ENCODE measurements around the gene TMEM154. TPM values are rescaled to one million over a fixed set of nuclear protein-coding genes. Genes with fewer than 3 reads are reported as not detected.

Gene TMEM154
- total RNA-seq, 3 donors from 2014 or later: 1.3 to 7.2 (median 5.6) TPM

- Histone ChIP-seq H3K4me1 (no peaks in the 10 kb centered on the region), H3K9me3 (peaks cover 1 to 4% of the 10 kb centered on the region in 2 donors), H3K4me3 (no peak overlapping the region), H3K27me3 (no peaks in the 10 kb centered on the region), H3K36me3 (no peaks in the 10 kb centered on the region), H3K27ac (no peak overlapping the region)
- intact Hi-C loops (cut with DNase I; ENCODE audit: low total_unique reads): loop anchor here (5.0 kb wide), 1 partner anchor 385 kb away; no protein-coding TSS in a partner anchor
- DNase-seq (ENCODE audit: low spot score in 2 of 2): no peak
- TF ChIP-seq POLR2AphosphoS5 (IDR thresholded peaks at IDR 0.05) (no peak), POLR2A (IDR thresholded peaks at IDR 0.05) (no peak)
- TF ChIP-seq, protein P1, sequence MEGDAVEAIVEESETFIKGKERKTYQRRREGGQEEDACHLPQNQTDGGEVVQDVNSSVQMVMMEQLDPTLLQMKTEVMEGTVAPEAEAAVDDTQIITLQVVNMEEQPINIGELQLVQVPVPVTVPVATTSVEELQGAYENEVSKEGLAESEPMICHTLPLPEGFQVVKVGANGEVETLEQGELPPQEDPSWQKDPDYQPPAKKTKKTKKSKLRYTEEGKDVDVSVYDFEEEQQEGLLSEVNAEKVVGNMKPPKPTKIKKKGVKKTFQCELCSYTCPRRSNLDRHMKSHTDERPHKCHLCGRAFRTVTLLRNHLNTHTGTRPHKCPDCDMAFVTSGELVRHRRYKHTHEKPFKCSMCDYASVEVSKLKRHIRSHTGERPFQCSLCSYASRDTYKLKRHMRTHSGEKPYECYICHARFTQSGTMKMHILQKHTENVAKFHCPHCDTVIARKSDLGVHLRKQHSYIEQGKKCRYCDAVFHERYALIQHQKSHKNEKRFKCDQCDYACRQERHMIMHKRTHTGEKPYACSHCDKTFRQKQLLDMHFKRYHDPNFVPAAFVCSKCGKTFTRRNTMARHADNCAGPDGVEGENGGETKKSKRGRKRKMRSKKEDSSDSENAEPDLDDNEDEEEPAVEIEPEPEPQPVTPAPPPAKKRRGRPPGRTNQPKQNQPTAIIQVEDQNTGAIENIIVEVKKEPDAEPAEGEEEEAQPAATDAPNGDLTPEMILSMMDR (IDR thresholded peaks at IDR 0.05): no peak
Observed at GRCh38 chr4:152652102-152652501, 27.7 kb downstream of the TMEM154 start.

DNA sequence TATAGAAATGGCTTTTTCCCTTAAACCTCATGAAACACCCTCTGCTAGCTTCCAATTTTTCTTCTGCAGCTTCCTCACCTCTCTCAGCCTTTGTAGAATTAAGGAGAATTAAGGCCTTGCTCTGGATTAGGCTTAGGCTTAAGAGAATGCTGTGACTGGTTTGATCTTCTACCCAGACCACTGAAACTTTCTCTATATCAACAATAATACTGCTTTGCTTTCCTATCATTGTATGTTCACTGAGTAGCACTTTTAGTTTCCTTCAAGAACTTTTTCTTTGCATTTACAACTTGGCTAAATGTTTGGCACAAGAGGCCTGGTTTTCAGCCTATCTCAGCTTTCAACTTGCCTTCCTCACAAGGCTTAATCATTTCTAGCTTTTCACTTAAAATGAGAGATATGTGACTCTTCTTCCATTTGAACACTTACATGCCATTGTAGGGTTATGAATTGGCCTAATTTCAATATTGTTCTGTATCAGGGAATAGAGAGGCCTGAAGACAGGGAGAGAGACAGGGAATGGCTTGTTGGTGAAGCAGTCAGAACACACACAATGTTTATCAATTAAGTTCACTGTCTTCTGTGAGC, 28.2 kb downstream of the TMEM154 start:
- DNase-seq (ENCODE audit: low spot score in 2 of 2): no peak
- intact Hi-C loops (cut with DNase I; ENCODE audit: low total_unique reads): loop anchor here (5.0 kb wide), 1 partner anchor 384 kb away; no protein-coding TSS in a partner anchor
- no peaks in the 10 kb centered on the region for H3K4me1 ChIP-seq
- TF ChIP-seq, protein P1 (IDR thresholded peaks at IDR 0.05): no peak
- TF ChIP-seq POLR2A (IDR thresholded peaks at IDR 0.05) (no peak), POLR2AphosphoS5 (IDR thresholded peaks at IDR 0.05) (no peak)
- H3K4me3 ChIP-seq: no peak overlapping the region
- H3K36me3 ChIP-seq: no peaks in the 10 kb centered on the region
- no peaks in the 10 kb centered on the region for H3K9me3 ChIP-seq
- no peaks in the 10 kb centered on the region for H3K27me3 ChIP-seq
- H3K27ac ChIP-seq: no peak overlapping the region

GRCh38 chr4:152646221-152646620, 33.6 kb downstream of the TMEM154 start:
- no peak for TF ChIP-seq POLR2A (IDR thresholded peaks at IDR 0.05)
- no peaks in the 10 kb centered on the region for H3K9me3 ChIP-seq
- intact Hi-C loops (cut with DNase I; ENCODE audit: low total_unique reads): no loop called here

GRCh38 chr4:152644130-152644529, 35.7 kb downstream of the TMEM154 start:
- intact Hi-C loops (cut with DNase I; ENCODE audit: low total_unique reads): no loop called here
- no peaks in the 10 kb centered on the region for H3K9me3 ChIP-seq
- no peaks in the 10 kb centered on the region for H3K4me1 ChIP-seq
- H3K36me3 ChIP-seq: no peaks in the 10 kb centered on the region
- no peaks in the 10 kb centered on the region for H3K27me3 ChIP-seq
- TF ChIP-seq POLR2A (IDR thresholded peaks at IDR 0.05) (no peak), POLR2AphosphoS5 (IDR thresholded peaks at IDR 0.05) (no peak)
- TF ChIP-seq, protein P1 (IDR thresholded peaks at IDR 0.05): no peak
- H3K27ac ChIP-seq: no peak overlapping the region
- DNase-seq (ENCODE audit: low spot score in 2 of 2): no peak
- no peak overlapping the region for H3K4me3 ChIP-seq

More at GRCh38 chr4:152646221-152646620, 33.6 kb downstream of the TMEM154 start:
- no peaks in the 10 kb centered on the region for H3K27me3 ChIP-seq
- no peak overlapping the region for H3K27ac ChIP-seq
- no peak overlapping the region for H3K4me3 ChIP-seq
- H3K36me3 ChIP-seq: no peaks in the 10 kb centered on the region
- no peaks in the 10 kb centered on the region for H3K4me1 ChIP-seq
- no peak for DNase-seq (ENCODE audit: low spot score in 2 of 2)

DNA sequence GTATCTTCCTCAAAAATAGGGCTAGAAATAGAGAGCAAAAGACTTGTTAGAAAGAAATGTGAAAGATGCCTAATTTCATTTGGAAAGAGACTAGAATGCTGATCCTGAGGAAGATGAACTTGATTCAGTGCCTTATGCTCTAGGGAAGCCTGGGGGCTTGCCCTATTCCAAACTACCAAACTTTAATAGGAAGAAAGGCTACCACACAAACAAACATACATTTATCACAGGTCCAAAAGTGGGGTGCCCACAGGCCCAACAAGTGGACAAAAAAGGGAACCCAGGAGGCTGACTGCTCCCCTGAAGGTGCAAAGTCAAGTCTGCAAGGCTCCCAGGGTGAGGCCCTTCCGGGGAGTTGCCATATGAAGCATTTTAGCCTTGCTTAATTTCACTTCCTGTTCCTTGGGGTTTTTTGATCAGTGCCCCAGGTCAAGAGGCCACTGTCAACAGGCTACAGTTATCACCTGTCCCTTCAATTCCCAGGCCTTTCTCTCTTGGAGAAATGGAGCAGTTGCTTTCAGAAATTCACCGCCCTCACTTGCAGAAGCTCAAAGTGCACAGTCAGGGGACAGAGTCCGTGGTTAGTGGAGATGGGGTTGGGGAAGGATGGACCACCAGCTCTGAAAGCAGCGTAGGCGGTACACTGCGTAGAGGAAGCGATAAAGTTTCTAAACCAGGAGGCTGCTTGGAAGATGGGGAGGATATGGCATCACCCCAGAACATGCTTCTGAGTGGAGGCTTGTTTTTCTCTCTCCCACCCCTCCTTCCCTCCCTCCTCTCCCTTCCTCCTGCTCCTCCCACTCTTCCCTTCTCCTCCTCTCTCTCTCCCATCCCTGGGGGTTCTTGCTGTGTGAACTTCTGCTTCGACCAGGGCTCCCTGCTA, 36.4 kb downstream of the TMEM154 start:
- no peak for DNase-seq (ENCODE audit: low spot score in 2 of 2)
- no peaks in the 10 kb centered on the region for H3K36me3 ChIP-seq
- no peaks in the 10 kb centered on the region for H3K4me1 ChIP-seq
- TF ChIP-seq, protein P1 (IDR thresholded peaks at IDR 0.05): no peak
- TF ChIP-seq POLR2A (IDR thresholded peaks at IDR 0.05) (no peak), POLR2AphosphoS5 (IDR thresholded peaks at IDR 0.05) (no peak)
- H3K4me3 ChIP-seq: no peak overlapping the region
- H3K27me3 ChIP-seq: no peaks in the 10 kb centered on the region
- intact Hi-C loops (cut with DNase I; ENCODE audit: low total_unique reads): no loop called here
- no peaks in the 10 kb centered on the region for H3K9me3 ChIP-seq
- no peak overlapping the region for H3K27ac ChIP-seq
